Heart left ventricle (tissue), 16 donors: ENCODE measurements around the gene PHLDB3. TPM values are rescaled to one million over a fixed set of nuclear protein-coding genes. Genes with fewer than 3 reads are reported as not detected.
"Not testable (repeated sequence)": the region's sequence is repeated elsewhere in the genome, so short reads cannot be mapped to it uniquely, and the experiment has no call there.

Experiments used
- ATAC-seq, 4 donors: fragments of 200-7000 bp; cut with Tn5 transposase; one replicate each; pipeline ENCODE4 v1.9.1; 2020 to 2022; ENCODE audit warnings: moderate library complexity in 4 of 4, mild to moderate bottlenecking in 3 of 4, moderate number of reproducible peaks in 1 of 4
- DNase-seq, 5 donors: peaks; one replicate each; pipeline ENCODE4 v3.0.0-alpha.2; 2020
- H3K27ac ChIP-seq, 12 donors: fragments of 200-600 bp; sonication (generic) in 4 of 12; one replicate each; pipeline versions ENCODE4 v1.5.0 to v1.8.0; 2016 to 2022; ENCODE audit warnings: mild to moderate bottlenecking in 2 of 12
- H3K27me3 ChIP-seq, 9 donors: fragments of 200-600 bp; sonication (generic) in 2 of 9; one replicate each; pipeline versions ENCODE4 v1.5.1 to v1.8.0; 2016 to 2022; ENCODE audit warnings: mild to moderate bottlenecking in 3 of 9
- H3K36me3 ChIP-seq, 9 donors: fragments of 200-600 bp; sonication (generic) in 2 of 9; one replicate each; pipeline versions ENCODE4 v1.5.0 to v1.8.0; 2018 to 2022; ENCODE audit warnings: mild to moderate bottlenecking in 2 of 9
- H3K4me1 ChIP-seq, 12 donors: fragments of 200-600 bp; sonication (generic) in 4 of 12; one replicate each; pipeline versions ENCODE4 v1.5.0 to v1.8.0; 2016 to 2022; ENCODE audit warnings: mild to moderate bottlenecking in 3 of 12
- H3K4me3 ChIP-seq, 12 donors: fragments of 200-600 bp; sonication (generic) in 4 of 12; one replicate each; pipeline versions ENCODE4 v1.5.0 to v1.8.0; 2017 to 2022; ENCODE audit warnings: mild to moderate bottlenecking in 9 of 12, moderate library complexity in 4 of 12
- H3K9me3 ChIP-seq, 12 donors: fragments of 200-600 bp; sonication (generic) in 4 of 12; one replicate each; pipeline versions ENCODE4 v1.5.0 to v1.8.0; 2016 to 2022; ENCODE audit warnings: mild to moderate bottlenecking in 1 of 12
- CTCF ChIP-seq, 12 donors: fragments of 200-600 bp; sonication (generic) in 4 of 12; IDR thresholded peaks; one replicate each; pipeline versions ENCODE4 v1.5.0 to v1.8.0; 2018 to 2022; ENCODE audit warnings: antibody characterized with exemption in 12 of 12, mild to moderate bottlenecking in 5 of 12
- POLR2A ChIP-seq, 2 donors: fragments of 450-650 bp; IDR thresholded peaks; one replicate each; pipeline ENCODE4 v1.6.1; 2017; ENCODE audit warnings: antibody characterized with exemption in 2 of 2, mild to moderate bottlenecking in 2 of 2, moderate library complexity in 2 of 2
- WGBS, 4 donors: extraction: QIAGEN DNeasy Blood & Tissue Kit in 2 of 4; methylation state at CpG; one replicate each; pipeline versions ENCODE4 v1.1.5 to v1.1.7; 2013 to 2018; 5-methylcytosine and 5-hydroxymethylcytosine counted together
- intact Hi-C, 10 donors: fragments of 100-400 bp; cut with DNase I; formaldehyde crosslinking; loops; one replicate each; pipeline versions ENCODE4 v1.11.1 to v1.14.2; 2022
- polyA plus RNA-seq, 2 donors: library from polyadenylated mRNA; stranded (reverse); fragments of 200-250 nt; gene quantifications; one replicate each; pipeline ENCODE4 v1.2.3, GENCODE V29; 2013
- total RNA-seq, 9 donors: library from RNA; depleted of rRNA in 2 of 9; stranded (reverse); fragments of >200 nt in 2 of 9; fragmentation: NEBNext Ultra II Directional in 3 of 9; extraction: Animal tissue kit (Norgen Biotek cat#: 25700) in 3 of 9; gene quantifications; one replicate each; pipeline versions ENCODE4 v1.1.0 to v1.2.4, GENCODE V29; 2016 to 2023
- donor health status: ischemic (EF 13 %, LVEDD 7.1; RV severe dilation, severe dysfunction).
- donor health status: healthy with polysubstance abuse.
- donor health status: DM: no; HTN: yes; CAD: no.
- donor health status: DM: no; HTN: no; CAD: no.
- donor health status: ischemic (EF 25% LVEDD 6.9; RV normal size, moderate dysfunction).
- donor health status: ischemic (EF 25% LVEDD 5.7; RV mildly dilated, moderate dysfunction).
- donor health status: healthy.
- donor health status: DM: yes; HTN: yes; CAD: no.
- donor health status: ischemic (EF 35%, LVEDD 5.7; RV mildly dilated, moderate dysfunction).
- donor health status: nonischemic (EF 11% LVEDD 7.7; RV severe dilation, severe dysfunction).
- donor health status: DM: yes; HTN: yes; CAD: no.
- donor health status: PGD.
- donor health status: ischemic (EF 29% LVEDD 5.4; RV normal size, mild dysfunction).
- donor health status: nonischemic (EF 23%, LVEDD 6.1; RV moderate dilation, normal function).

PHLDB3 gene
- total and polyA plus RNA-seq, 11 donors, result 2.4 to 11.6 (median 5.7) TPM

GRCh38 chr19:43519436-43520088 is 15.0 kb upstream of the PHLDB3 start:
- peak; percentile 59 to 82 (median 74) for DNase-seq
- Histone ChIP-seq H3K27ac (no peak overlapping the region), H3K4me1 (peaks cover 0 to 14% (median 0%) of the 10 kb centered on the region in 12 donors), H3K27me3 (no peaks in the 10 kb centered on the region), H3K36me3 (peaks cover 0 to 19% (median 0%) of the 10 kb centered on the region in 9 donors), H3K4me3 (no peak overlapping the region), H3K9me3 (no peaks in the 10 kb centered on the region)
- ATAC-seq, result peak in 3 of 4 donors; percentile 69 to 71 (median 69)
- intact Hi-C loops, result loop anchor here (1.0 to 5.0 kb wide), 4 partner anchors 57 to 73 kb away; no protein-coding TSS in a partner anchor
- TF ChIP-seq CTCF (IDR thresholded peaks at IDR 0.05) (peak; percentile 82 to 96 (median 90)), POLR2A (IDR thresholded peaks at IDR 0.05) (no peak)
- 53 to 57% (median 55%) methylated on average over 10 of the region's 10 CpGs for WGBS, 4 donors

- no peaks in the 10 kb centered on the region for H3K9me3 ChIP-seq
- no peak overlapping the region for H3K27ac ChIP-seq
- DNase-seq (no peak), ATAC-seq (no peak)
- intact Hi-C loops, result loop anchor here in 1 of 10 donors (2.0 kb wide), 1 partner anchor 71 kb away; no protein-coding TSS in a partner anchor
- H3K4me1 ChIP-seq, result peaks cover 0 to 8% (median 0%) of the 10 kb centered on the region in 12 donors
- TF ChIP-seq CTCF (IDR thresholded peaks at IDR 0.05), result no peak
- no peak for TF ChIP-seq POLR2A (IDR thresholded peaks at IDR 0.05)
- H3K4me3 ChIP-seq, result no peak overlapping the region
- no peaks in the 10 kb centered on the region for H3K27me3 ChIP-seq
- WGBS, 4 donors, result 84 to 90% (median 85%) methylated on average over 4 of the region's 4 CpGs
- H3K36me3 ChIP-seq, result peaks cover 0 to 21% (median 0%) of the 10 kb centered on the region in 9 donors
Observed at GRCh38 chr19:43518051-43518450, 13.5 kb upstream of the PHLDB3 start.

- H3K27ac ChIP-seq, H3K27me3 ChIP-seq, ATAC-seq, intact Hi-C loops, H3K4me1 ChIP-seq, DNase-seq, H3K9me3 ChIP-seq, H3K4me3 ChIP-seq: not testable (repeated sequence)
- peaks cover 0 to 49% (median 24%) of the 10 kb centered on the region in 9 donors for H3K36me3 ChIP-seq
Observed at GRCh38 chr19:43512399-43512798, 7.9 kb upstream of the PHLDB3 start.

DNA sequence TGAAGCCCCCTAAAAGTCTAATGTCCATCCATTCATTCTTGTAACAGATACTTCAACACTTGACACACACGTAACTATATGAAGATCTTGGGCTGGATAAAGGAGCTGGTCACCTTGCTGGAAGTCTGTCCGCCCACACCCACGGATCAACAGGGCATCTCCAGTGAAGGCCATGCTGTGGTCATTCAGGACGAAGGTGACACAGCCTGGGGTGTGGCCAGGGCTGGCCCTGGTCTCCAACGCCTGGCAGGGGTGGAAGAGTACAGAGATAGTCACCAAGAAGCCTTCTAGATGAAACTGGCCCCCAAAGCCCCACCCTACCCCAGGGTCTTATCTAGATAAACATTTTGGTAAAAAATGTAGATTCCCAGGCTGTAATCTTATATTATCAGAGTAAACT is 6.8 kb upstream of the PHLDB3 start:
- H3K27me3 ChIP-seq, result no peaks in the 10 kb centered on the region
- peaks cover 0 to 42% (median 24%) of the 10 kb centered on the region in 9 donors for H3K36me3 ChIP-seq
- no peak overlapping the region for H3K27ac ChIP-seq
- DNase-seq (no peak), ATAC-seq (no peak)
- 94 to 99% (median 95%) methylated on average over 5 of the region's 5 CpGs for WGBS, 4 donors
- H3K4me3 ChIP-seq, result no peak overlapping the region
- no peak for TF ChIP-seq CTCF (IDR thresholded peaks at IDR 0.05)
- TF ChIP-seq POLR2A (IDR thresholded peaks at IDR 0.05), result no peak
- no peaks in the 10 kb centered on the region for H3K9me3 ChIP-seq
- no peaks in the 10 kb centered on the region for H3K4me1 ChIP-seq
- intact Hi-C loops, result no loop called here
